Astrocyte (in vitro differentiated cells and primary cell): ENCODE measurements around the gene DNAJC27. TPM values are rescaled to one million over a fixed set of nuclear protein-coding genes. Genes with fewer than 3 reads are reported as not detected.

ENCODE experiments used
- DNase-seq: peaks from one replicate; pipeline ENCODE4 v3.0.0-alpha.2; 2010; ENCODE audit warnings: low read depth
- FAIRE-seq: peaks from 2 replicates; lab custom pipeline; 2011; peaks lifted over from hg19 to GRCh38; lab: Jason Lieb, UNC
- H2AFZ ChIP-seq: 2 replicates; pipeline ENCODE4 v1.6.0; 2012; ENCODE audit warnings: low read depth, low read length, inconsistent platforms
- H3K27ac ChIP-seq: 2 replicates; pipeline ENCODE4 v1.5.1; 2011; ENCODE audit warnings: low read depth, low read length, inconsistent platforms
- H3K27me3 ChIP-seq: 2 replicates; pipeline ENCODE4 v1.6.0; 2011; ENCODE audit warnings: low read length, inconsistent platforms; ENCODE audit not compliant: insufficient read depth
- H3K36me3 ChIP-seq: 2 replicates; pipeline ENCODE4 v1.5.1; 2011; ENCODE audit warnings: low read length, inconsistent platforms; ENCODE audit not compliant: insufficient read depth
- H3K4me1 ChIP-seq: 2 replicates; pipeline ENCODE4 v1.5.1; 2011; ENCODE audit warnings: low read length, inconsistent platforms; ENCODE audit not compliant: insufficient read depth
- H3K4me2 ChIP-seq: 2 replicates; pipeline ENCODE4 v1.6.0; 2012; ENCODE audit warnings: low read length, inconsistent platforms
- H3K4me3 ChIP-seq: 2 replicates; pipeline ENCODE4 v1.5.1; 2011; ENCODE audit warnings: low read depth, mild to moderate bottlenecking, low read length, inconsistent platforms; ENCODE audit not compliant: insufficient read depth
- H3K79me2 ChIP-seq: 2 replicates; pipeline ENCODE4 v1.6.0; 2012; ENCODE audit warnings: mild to moderate bottlenecking, low read length, inconsistent platforms; ENCODE audit not compliant: insufficient read depth
- H3K9ac ChIP-seq: 2 replicates; pipeline ENCODE4 v1.6.0; 2012; ENCODE audit warnings: mild to moderate bottlenecking, low read length, inconsistent platforms
- H3K9me3 ChIP-seq: 2 replicates; pipeline ENCODE4 v1.5.1; 2012; ENCODE audit warnings: low read depth, mild to moderate bottlenecking, low read length, inconsistent platforms; ENCODE audit not compliant: insufficient read depth
- H4K20me1 ChIP-seq: 2 replicates; pipeline ENCODE4 v1.6.0; 2012; ENCODE audit warnings: low read length, inconsistent platforms; ENCODE audit not compliant: insufficient read depth
- H3K27ac Mint-ChIP-seq: one replicate; pipeline ENCODE4 v1.8.0; 2021; ENCODE audit warnings: mild to moderate bottlenecking, mixed read lengths; ENCODE audit not compliant: unreplicated experiment
- H3K27me3 Mint-ChIP-seq: one replicate; pipeline ENCODE4 v1.8.0; 2021; ENCODE audit warnings: low read depth, mixed read lengths; ENCODE audit not compliant: unreplicated experiment
- H3K36me3 Mint-ChIP-seq: one replicate; pipeline ENCODE4 v1.8.0; 2021; ENCODE audit warnings: low read depth, mixed read lengths; ENCODE audit not compliant: unreplicated experiment
- H3K4me1 Mint-ChIP-seq: one replicate; pipeline ENCODE4 v1.8.0; 2021; ENCODE audit warnings: low read depth, mixed read lengths; ENCODE audit not compliant: unreplicated experiment
- H3K4me3 Mint-ChIP-seq: one replicate; pipeline ENCODE4 v1.8.0; 2021; ENCODE audit warnings: mild to moderate bottlenecking, moderate library complexity, mixed read lengths; ENCODE audit not compliant: unreplicated experiment
- H3K9me3 Mint-ChIP-seq: one replicate; pipeline ENCODE4 v1.8.0; 2021; ENCODE audit warnings: mild to moderate bottlenecking, mixed read lengths; ENCODE audit not compliant: unreplicated experiment
- EZH2 ChIP-seq: IDR thresholded peaks from 2 replicates; pipeline ENCODE4 v1.6.1; 2012; ENCODE audit warnings: mild to moderate bottlenecking, low read length, inconsistent platforms; ENCODE audit not compliant: insufficient read depth
- total RNA-seq: library from RNA; stranded (reverse); gene quantifications from 2 replicates; pipeline ENCODE4 v1.2.1, GENCODE V29; 2021
- TF ChIP-seq, protein P1 (sequence below): IDR thresholded peaks from 2 replicates; pipeline ENCODE4 v1.5.1; 2011; ENCODE audit warnings: low read depth, mild to moderate bottlenecking, inconsistent platforms, low read length, moderate library complexity; ENCODE audit not compliant: insufficient read depth

Gene DNAJC27
- total RNA-seq, 1 donor from 2014 or later, result 3.5 TPM

DNA sequence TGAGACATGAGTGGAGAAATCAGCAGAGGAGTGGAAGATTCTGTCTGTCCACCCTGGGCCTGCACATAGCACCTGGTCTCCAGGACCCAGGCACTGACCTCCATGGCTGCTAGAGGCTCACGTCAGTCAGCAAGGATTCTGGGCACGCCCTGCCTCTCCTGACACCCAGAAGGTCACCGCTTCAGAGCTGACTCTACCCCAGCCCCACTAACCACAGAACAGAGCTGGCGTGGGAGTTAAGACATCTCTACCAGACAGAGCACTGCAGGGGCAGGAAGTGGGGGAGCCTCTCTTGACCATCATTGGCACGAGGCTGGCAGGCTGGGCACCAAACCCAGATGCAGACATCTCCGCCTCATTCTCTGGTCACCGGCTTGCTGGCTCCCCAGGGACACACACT is 54.7 kb downstream of the DNAJC27 start:
- Histone ChIP-seq H3K79me2 (peaks cover 8% of the 10 kb centered on the region), H3K4me3 (no peak overlapping the region), H3K36me3 (no peaks in the 10 kb centered on the region), H3K4me2 (peak overlapping the region; percentile 19), H3K4me1 (peaks cover 11% of the 10 kb centered on the region), H3K27me3 (no peaks in the 10 kb centered on the region), H3K27ac (no peak overlapping the region), H3K9me3 (no peaks in the 10 kb centered on the region), H4K20me1 (peaks cover 31% of the 10 kb centered on the region), H3K9ac (no peak overlapping the region), H2AFZ (no peak overlapping the region)
- Mint-ChIP-seq H3K27ac (no peak overlapping the region), H3K4me3 (no peak overlapping the region), H3K36me3 (peaks cover 2% of the 10 kb centered on the region), H3K4me1 (peaks cover 5% of the 10 kb centered on the region), H3K27me3 (peaks cover 4% of the 10 kb centered on the region), H3K9me3 (peaks cover under 1% of the 10 kb centered on the region)
- DNase-seq, result peak; percentile 23
- no peak for TF ChIP-seq EZH2
- TF ChIP-seq, protein P1, sequence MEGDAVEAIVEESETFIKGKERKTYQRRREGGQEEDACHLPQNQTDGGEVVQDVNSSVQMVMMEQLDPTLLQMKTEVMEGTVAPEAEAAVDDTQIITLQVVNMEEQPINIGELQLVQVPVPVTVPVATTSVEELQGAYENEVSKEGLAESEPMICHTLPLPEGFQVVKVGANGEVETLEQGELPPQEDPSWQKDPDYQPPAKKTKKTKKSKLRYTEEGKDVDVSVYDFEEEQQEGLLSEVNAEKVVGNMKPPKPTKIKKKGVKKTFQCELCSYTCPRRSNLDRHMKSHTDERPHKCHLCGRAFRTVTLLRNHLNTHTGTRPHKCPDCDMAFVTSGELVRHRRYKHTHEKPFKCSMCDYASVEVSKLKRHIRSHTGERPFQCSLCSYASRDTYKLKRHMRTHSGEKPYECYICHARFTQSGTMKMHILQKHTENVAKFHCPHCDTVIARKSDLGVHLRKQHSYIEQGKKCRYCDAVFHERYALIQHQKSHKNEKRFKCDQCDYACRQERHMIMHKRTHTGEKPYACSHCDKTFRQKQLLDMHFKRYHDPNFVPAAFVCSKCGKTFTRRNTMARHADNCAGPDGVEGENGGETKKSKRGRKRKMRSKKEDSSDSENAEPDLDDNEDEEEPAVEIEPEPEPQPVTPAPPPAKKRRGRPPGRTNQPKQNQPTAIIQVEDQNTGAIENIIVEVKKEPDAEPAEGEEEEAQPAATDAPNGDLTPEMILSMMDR, result no peak
- FAIRE-seq, result no peak

- Histone ChIP-seq H2AFZ (no peak overlapping the region), H3K27ac (no peak overlapping the region), H3K9ac (no peak overlapping the region), H3K79me2 (peaks cover 8% of the 10 kb centered on the region), H3K4me2 (no peak overlapping the region), H4K20me1 (peaks cover 31% of the 10 kb centered on the region), H3K4me1 (peaks cover 11% of the 10 kb centered on the region), H3K9me3 (no peaks in the 10 kb centered on the region), H3K27me3 (no peaks in the 10 kb centered on the region), H3K36me3 (no peaks in the 10 kb centered on the region), H3K4me3 (no peak overlapping the region)
- Mint-ChIP-seq H3K36me3 (peaks cover 2% of the 10 kb centered on the region), H3K4me1 (peaks cover 5% of the 10 kb centered on the region), H3K9me3 (peaks cover 2% of the 10 kb centered on the region), H3K27ac (no peak overlapping the region), H3K27me3 (peaks cover 1% of the 10 kb centered on the region), H3K4me3 (no peak overlapping the region)
- FAIRE-seq (no peak), DNase-seq (no peak)
- TF ChIP-seq, protein P1, result no peak
- no peak for TF ChIP-seq EZH2
These were observed 56.0 kb downstream of the DNAJC27 start for GRCh38 chr2:24915796-24916195.

DNA sequence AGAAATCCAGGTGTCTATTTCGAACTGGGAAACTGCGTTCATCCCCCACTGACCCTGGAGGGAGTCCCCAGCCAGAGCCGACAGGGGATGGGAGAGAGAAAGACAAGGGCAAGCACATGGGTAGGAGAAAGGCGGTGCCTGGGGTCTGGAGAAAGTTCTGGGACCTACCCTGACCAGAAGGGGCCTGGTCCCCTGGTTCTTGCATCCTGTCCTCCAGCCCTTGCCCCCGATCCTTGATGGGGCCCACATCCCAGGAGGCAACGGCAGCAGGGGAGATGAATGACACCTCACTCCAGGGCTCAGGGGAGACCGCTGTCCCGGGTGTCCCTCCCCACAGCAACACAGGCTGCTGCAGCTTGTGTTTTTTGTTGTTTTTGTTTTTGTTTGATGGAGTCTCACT is 56.6 kb downstream of the DNAJC27 start:
- no peak for FAIRE-seq
- H3K79me2 ChIP-seq, result peaks cover 8% of the 10 kb centered on the region

More for the DNA sequence above, 56.6 kb downstream of the DNAJC27 start:
- no peaks in the 10 kb centered on the region for H3K27me3 Mint-ChIP-seq
- H3K4me1 Mint-ChIP-seq, result peaks cover 5% of the 10 kb centered on the region
- Histone ChIP-seq H3K36me3 (no peaks in the 10 kb centered on the region), H3K9ac (no peak overlapping the region), H4K20me1 (peaks cover 31% of the 10 kb centered on the region), H3K9me3 (no peaks in the 10 kb centered on the region), H3K27me3 (no peaks in the 10 kb centered on the region), H3K4me2 (no peak overlapping the region), H3K27ac (no peak overlapping the region), H3K4me3 (no peak overlapping the region), H3K4me1 (peaks cover 11% of the 10 kb centered on the region), H2AFZ (no peak overlapping the region)
- DNase-seq, result no peak
- H3K9me3 Mint-ChIP-seq, result peaks cover 2% of the 10 kb centered on the region
- H3K4me3 Mint-ChIP-seq, result no peak overlapping the region
- peaks cover 2% of the 10 kb centered on the region for H3K36me3 Mint-ChIP-seq
- TF ChIP-seq, protein P1, result no peak
- no peak for TF ChIP-seq EZH2
- no peak overlapping the region for H3K27ac Mint-ChIP-seq
